Activated CD4-positive, alpha-beta memory T cell treated with anti-CD3 and anti-CD28 coated beads, Interleukin-2, amount 10 ng/mL, durations not matched to agents 7 days and 5 days (primary cell): Measurements from ENCODE around the gene LOXL1. TPM values are rescaled to one million over a fixed set of nuclear protein-coding genes. Genes with fewer than 3 reads are reported as not detected.
"Not testable (repeated sequence)": the region's sequence is repeated elsewhere in the genome, so short reads cannot be mapped to it uniquely, and the experiment has no call there.

Experiments
- CTCF ChIA-PET: fragments of 350-600 bp; sonication (Branson Sonifier 250); formaldehyde crosslinking; loops from one replicate; lab custom pipeline; 2021; ENCODE audit warnings: antibody characterized with exemption, inconsistent platforms; lab: Charles Lee
- POLR2A ChIA-PET: fragments of 350-600 bp; sonication (Branson Sonifier 250); formaldehyde crosslinking; loops from one replicate; lab custom pipeline; 2021; ENCODE audit warnings: antibody characterized with exemption; lab: Charles Lee
- DNase-seq: peaks from one replicate; pipeline ENCODE4 v3.0.0-alpha.2; 2020
- H3K27ac Mint-ChIP-seq: one replicate; pipeline ENCODE4 v1.8.0; 2021; ENCODE audit warnings: mild to moderate bottlenecking, mixed read lengths
- H3K27me3 Mint-ChIP-seq: one replicate; pipeline ENCODE4 v1.8.0; 2021; ENCODE audit warnings: mixed read lengths
- H3K36me3 Mint-ChIP-seq: one replicate; pipeline ENCODE4 v1.8.0; 2021; ENCODE audit warnings: low read depth, mixed read lengths
- H3K4me1 Mint-ChIP-seq: one replicate; pipeline ENCODE4 v1.8.0; 2021; ENCODE audit warnings: mixed read lengths
- H3K4me3 Mint-ChIP-seq: one replicate; pipeline ENCODE4 v1.8.0; 2021; ENCODE audit warnings: mild to moderate bottlenecking, mixed read lengths
- H3K9me3 Mint-ChIP-seq: one replicate; pipeline ENCODE4 v1.8.0; 2021; ENCODE audit warnings: mixed read lengths
- total RNA-seq, 2 experiments: library from RNA; stranded (reverse); gene quantifications; one replicate each; pipeline ENCODE4 v1.2.3, GENCODE V29; 2021

LOXL1 gene
- total RNA-seq, 2 experiments from 2014 or later = 9.1 to 10.9 TPM

DNA sequence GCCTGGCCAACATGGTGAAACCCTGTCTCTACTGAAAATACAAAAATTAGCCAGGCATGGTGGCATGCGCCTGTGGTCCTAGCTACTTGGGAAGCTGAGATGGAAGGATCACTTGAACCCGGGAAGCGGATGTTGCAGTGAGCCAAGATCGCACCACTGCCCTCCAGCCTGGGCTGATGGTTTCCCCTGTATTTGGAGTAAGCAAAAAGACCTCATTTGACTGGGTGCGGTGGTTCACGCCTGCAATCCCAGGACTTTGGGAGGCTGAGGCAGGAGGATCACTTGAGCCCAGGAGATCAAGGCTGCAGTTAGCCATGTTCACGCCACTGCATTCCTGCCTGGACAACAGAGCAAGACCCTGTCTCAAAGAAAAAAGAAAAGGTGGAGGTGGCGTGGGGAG is 12.3 kb downstream of the LOXL1 start:
- CTCF ChIA-PET = interaction anchor here (2.9 kb wide), 1 partner anchor 10 kb away, joined by 19 read pairs; no protein-coding TSS in a partner anchor
- POLR2A ChIA-PET = interaction anchor here (1.0 kb wide), 1 partner anchor 11 kb away, joined by 3 read pairs; no protein-coding TSS in a partner anchor
- H3K4me3 Mint-ChIP-seq, H3K9me3 Mint-ChIP-seq, H3K36me3 Mint-ChIP-seq, H3K27ac Mint-ChIP-seq, H3K27me3 Mint-ChIP-seq, DNase-seq: not testable (repeated sequence)
- H3K4me1 Mint-ChIP-seq = peaks cover 29% of the 10 kb centered on the region

DNA sequence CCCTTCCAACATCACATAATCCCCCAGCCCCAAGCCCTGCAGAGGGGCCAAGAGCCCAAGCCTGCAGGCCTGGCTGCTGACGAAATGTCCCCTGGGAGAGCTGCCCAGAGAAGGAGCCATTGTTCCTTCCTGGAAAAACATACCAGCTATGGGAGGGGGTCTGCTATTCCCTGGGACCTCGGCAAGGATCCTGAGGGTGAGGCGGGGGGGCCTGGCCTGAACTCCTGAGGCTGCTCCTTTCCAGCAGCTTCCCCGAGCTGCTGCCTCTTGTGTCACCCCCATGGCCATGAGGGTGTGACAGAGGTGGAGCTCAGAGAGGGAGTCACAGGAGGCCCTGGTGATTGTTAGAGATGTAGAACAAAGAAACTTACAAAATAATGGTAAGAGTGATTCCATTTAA is 12.9 kb downstream of the LOXL1 start:
- Mint-ChIP-seq H3K27me3 (no peaks in the 10 kb centered on the region), H3K9me3 (no peaks in the 10 kb centered on the region), H3K36me3 (no peaks in the 10 kb centered on the region), H3K27ac (no peak overlapping the region), H3K4me3 (no peak overlapping the region), H3K4me1 (peaks cover 27% of the 10 kb centered on the region)
- DNase-seq = no peak
- CTCF ChIA-PET = interaction anchor here (2.9 kb wide), 1 partner anchor 11 kb away, joined by 10 read pairs; no protein-coding TSS in a partner anchor
- POLR2A ChIA-PET = no interaction called here

DNA sequence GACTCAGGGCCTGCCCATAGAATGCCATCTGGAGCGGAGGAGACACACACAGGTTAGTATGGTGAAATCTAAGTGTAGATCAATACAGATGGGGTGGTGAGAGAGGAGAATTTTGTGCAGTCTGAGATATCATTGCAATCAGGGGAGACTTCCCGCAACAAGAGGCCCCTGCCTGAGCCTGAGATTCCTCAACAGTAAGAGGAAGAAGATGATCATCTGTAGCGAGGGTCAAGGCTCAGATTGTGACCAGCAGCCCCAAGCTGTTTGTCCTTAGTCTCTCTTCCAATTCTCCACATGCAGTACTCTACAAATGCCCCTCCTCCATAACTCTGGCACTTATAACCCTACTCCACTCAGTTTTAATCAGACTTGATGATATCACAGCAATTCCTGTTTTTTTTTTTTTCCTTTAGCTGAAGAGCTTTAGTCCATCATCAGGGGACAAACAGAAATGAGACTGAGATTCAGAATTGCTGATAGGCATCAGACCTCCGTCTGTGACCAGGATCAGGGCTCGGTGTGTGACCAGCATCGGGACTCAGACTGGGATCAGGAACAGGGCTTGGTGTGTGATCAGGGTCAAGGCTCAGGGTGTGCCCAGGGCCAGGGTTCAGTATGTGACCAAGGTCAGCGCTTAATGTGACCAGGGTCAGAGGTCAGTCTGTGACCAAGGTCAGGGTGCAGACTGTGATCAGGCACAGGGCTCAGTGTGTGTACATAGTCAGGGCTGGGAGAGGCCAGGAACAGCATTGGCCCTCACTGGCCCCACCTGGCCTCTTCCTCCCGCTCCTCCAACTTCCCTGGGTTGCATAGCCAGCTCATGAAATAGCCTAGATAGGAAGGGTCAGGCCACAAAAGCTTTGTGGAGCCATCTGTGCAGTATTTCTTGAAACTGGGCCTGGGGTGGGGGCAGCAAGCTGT is 14.1 kb downstream of the LOXL1 start:
- H3K4me3 Mint-ChIP-seq = no peak overlapping the region
- DNase-seq = no peak
- peaks cover 17% of the 10 kb centered on the region for H3K4me1 Mint-ChIP-seq
- POLR2A ChIA-PET = interaction anchor here (0.6 to 2.3 kb wide), 5 partner anchors 11 to 290 kb away, joined by 3 to 10 read pairs (median 3); no protein-coding TSS in a partner anchor
- CTCF ChIA-PET = interaction anchor here (1.0 to 2.9 kb wide), 4 partner anchors 7 to 33 kb away, joined by 3 to 10 read pairs (median 4); no protein-coding TSS in a partner anchor
- no peaks in the 10 kb centered on the region for H3K36me3 Mint-ChIP-seq
- no peaks in the 10 kb centered on the region for H3K27me3 Mint-ChIP-seq
- peak overlapping the region; percentile 1 for H3K27ac Mint-ChIP-seq
- no peaks in the 10 kb centered on the region for H3K9me3 Mint-ChIP-seq

DNA sequence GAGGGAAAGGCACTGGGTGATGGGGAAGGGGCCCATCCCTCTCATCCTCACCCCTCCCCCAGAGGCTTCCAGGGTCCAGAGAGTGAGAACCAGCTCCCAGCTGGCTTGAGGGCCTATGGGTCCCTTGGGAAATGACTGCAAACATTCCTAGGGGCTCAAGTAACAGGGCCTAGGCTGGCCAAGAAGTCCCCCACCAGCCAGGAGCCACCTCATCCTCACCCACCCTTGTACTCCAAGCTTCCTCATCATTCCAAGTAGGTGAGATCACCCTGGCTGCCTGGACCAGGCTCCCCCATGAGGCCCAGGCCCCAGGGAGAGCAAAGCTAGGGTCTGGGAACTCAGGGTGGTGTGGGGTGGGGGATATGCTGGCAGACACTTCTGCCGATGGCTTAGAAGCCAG is 14.8 kb downstream of the LOXL1 start:
- no peaks in the 10 kb centered on the region for H3K36me3 Mint-ChIP-seq
- POLR2A ChIA-PET = interaction anchor here (0.6 to 2.3 kb wide), 4 partner anchors 12 to 291 kb away, joined by 3 to 10 read pairs (median 4); no protein-coding TSS in a partner anchor

DNA sequence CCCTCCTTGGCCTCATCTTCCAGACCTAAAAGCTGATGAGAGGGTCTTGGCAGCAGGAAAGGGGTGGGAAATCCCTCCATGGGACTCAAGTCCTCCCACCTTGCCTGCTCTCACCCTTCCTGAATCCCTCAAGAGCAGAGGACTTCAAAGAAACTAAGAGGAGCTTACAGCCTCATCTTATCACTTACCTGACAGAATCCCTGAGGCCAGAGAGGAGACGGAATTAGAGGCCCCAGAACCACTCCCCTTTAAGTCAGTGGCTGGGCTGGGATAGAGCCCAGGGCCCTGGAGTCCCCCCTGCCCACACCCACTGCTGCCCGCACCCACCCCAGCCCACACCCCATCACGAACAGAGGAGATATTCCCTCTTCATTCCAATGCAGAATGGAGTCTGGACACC is 15.2 kb downstream of the LOXL1 start:
- H3K27me3 Mint-ChIP-seq = no peaks in the 10 kb centered on the region

More for the DNA sequence above, 14.8 kb downstream of the LOXL1 start:
- no peak for DNase-seq
- H3K4me1 Mint-ChIP-seq = peaks cover 19% of the 10 kb centered on the region
- H3K27me3 Mint-ChIP-seq = no peaks in the 10 kb centered on the region
- no peak overlapping the region for H3K27ac Mint-ChIP-seq
- CTCF ChIA-PET = interaction anchor here (1.0 to 2.9 kb wide), 4 partner anchors 8 to 32 kb away, joined by 3 to 10 read pairs (median 4); no protein-coding TSS in a partner anchor
- H3K9me3 Mint-ChIP-seq = no peaks in the 10 kb centered on the region
- H3K4me3 Mint-ChIP-seq = no peak overlapping the region

DNA sequence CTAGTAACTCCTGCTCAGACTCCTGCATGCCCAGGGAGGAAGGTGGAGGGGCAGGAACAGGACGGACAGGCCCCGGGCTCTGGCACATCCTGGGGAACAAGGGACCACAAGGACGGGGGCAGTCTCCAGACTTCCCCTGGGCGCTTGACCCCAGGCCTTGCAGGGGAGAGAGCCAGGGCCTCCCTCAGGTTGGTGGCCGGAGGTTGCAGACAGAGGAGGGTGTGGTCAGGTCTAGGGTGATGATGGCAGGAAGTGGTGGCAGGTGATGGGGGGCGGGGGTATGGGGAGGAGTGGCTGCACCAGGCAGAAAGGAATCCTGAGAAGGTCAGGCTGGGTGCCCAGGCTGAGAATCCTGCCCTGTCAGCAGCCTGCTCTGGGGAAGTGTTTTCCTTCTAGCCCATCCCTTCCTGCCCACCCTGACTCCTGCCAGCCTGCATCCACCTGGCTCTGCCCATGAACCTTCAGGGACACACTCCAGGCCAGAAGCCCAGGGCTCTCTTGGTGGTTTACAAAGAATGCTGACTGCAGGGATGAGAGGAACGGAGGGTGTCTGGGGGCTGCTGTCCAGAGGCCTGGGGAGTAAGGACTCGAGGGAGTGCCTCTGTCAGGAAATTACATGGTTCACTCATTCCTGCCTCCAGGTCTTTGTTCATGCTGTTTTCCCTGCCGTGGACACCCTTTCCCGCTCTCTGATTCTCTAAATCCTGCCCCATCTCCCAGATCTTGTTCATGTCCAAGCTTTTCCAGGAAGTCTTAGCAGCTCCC is 15.8 kb downstream of the LOXL1 start:
- Mint-ChIP-seq H3K4me1 (peaks cover 23% of the 10 kb centered on the region), H3K4me3 (no peak overlapping the region), H3K27me3 (no peaks in the 10 kb centered on the region), H3K36me3 (no peaks in the 10 kb centered on the region), H3K27ac (peak overlapping the region; percentile 14), H3K9me3 (no peaks in the 10 kb centered on the region)
- POLR2A ChIA-PET = interaction anchor here (1.2 to 2.3 kb wide), 2 partner anchors 13 to 14 kb away, joined by 4 to 10 read pairs; no protein-coding TSS in a partner anchor
- CTCF ChIA-PET = interaction anchor here (1.3 to 3.0 kb wide), 4 partner anchors 9 to 68 kb away, joined by 4 to 12 read pairs (median 5); partner anchors contain the start of gene TBC1D21
- DNase-seq = peak; percentile 57

More for the DNA sequence above, 15.2 kb downstream of the LOXL1 start:
- ChIA-PET POLR2A (interaction anchor here (1.2 to 2.3 kb wide), 3 partner anchors 12 to 18 kb away, joined by 3 to 10 read pairs (median 4); no protein-coding TSS in a partner anchor), CTCF (interaction anchor here (1.2 to 2.9 kb wide), 3 partner anchors 10 to 31 kb away, joined by 4 to 10 read pairs (median 5); no protein-coding TSS in a partner anchor)
- H3K9me3 Mint-ChIP-seq = no peaks in the 10 kb centered on the region
- no peak for DNase-seq
- no peaks in the 10 kb centered on the region for H3K36me3 Mint-ChIP-seq
- peaks cover 21% of the 10 kb centered on the region for H3K4me1 Mint-ChIP-seq
- H3K4me3 Mint-ChIP-seq = no peak overlapping the region
- H3K27ac Mint-ChIP-seq = no peak overlapping the region

DNA sequence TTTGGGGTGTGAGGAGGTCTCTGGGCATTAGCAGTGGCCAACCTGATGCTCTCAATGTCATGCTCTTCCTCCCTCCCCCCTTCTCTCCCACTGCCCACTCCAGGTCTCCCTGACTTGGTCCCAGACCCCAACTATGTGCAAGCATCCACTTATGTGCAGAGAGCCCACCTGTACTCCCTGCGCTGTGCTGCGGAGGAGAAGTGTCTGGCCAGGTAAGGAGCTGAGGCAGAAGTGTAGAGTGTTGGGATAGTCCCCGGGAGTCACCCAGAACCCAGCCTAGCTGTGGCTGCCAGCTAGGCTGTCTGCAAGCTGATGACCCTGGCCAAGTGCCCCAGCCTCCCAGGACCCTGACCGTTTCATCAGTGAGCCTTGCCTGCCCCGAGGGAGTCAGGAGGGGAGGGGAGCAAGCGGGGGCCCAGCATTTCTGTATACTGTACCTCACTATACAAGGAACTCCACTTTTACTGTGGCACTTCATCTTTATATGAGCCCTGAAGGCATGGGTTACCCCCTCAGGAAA is 16.5 kb downstream of the LOXL1 start:
- POLR2A ChIA-PET = no interaction called here
- no peak overlapping the region for H3K4me3 Mint-ChIP-seq
- no peaks in the 10 kb centered on the region for H3K36me3 Mint-ChIP-seq
- peaks cover 23% of the 10 kb centered on the region for H3K4me1 Mint-ChIP-seq
- H3K27me3 Mint-ChIP-seq = no peaks in the 10 kb centered on the region
- no peak for DNase-seq
- CTCF ChIA-PET = interaction anchor here (1.3 to 3.0 kb wide), 3 partner anchors 8 to 69 kb away, joined by 4 to 12 read pairs (median 5); partner anchors contain the start of gene TBC1D21
- H3K9me3 Mint-ChIP-seq = no peaks in the 10 kb centered on the region
- no peak overlapping the region for H3K27ac Mint-ChIP-seq

DNA sequence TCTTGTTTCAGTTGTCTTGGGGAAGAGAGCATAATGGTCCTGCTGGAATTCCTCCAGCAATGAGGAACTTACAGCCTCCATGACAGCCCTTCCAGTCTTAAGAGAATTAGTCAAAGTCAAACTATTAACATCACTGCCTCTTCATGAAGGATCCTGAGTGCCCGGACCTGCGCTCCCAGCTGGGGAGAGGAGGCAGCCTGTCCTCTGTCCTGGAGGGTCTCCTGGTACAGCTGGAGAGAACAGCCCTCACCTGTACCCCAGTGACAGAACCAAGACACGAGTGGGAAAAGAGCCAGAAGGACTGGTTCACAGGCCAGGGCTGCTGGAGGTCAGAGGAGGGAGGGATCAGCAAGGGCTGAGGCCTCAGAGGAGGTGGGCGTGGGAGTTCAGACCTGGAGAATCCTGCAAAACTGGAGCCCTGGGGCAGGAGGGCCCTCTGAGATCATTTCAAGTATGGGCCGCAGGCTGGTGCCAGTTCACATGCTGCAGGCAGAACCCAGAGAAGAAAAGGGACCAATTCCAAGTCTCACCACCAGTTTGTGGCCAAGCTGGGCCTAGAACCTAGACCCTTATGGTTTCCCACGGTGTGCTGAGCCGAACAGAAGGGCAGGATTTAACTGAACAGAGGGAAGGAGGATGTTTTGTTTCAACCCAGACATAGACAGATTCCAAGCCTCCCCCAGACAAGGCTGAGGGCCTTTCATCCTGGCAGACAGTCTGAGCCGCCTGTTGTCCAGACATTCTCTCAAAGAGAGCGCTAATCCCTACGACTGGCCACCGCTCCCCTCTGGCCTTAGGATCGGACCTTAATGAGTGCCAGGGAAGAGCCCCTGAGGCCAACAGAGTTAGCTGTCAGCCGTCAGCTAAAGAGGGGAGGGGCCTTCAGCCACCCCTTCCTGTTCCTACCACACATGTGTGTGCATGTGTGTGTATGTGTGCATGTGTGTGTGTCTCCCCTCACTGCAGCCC is 18.2 kb downstream of the LOXL1 start:
- POLR2A ChIA-PET = no interaction called here
- no peaks in the 10 kb centered on the region for H3K36me3 Mint-ChIP-seq
- H3K27ac Mint-ChIP-seq = no peak overlapping the region
- no peak overlapping the region for H3K4me3 Mint-ChIP-seq
- H3K4me1 Mint-ChIP-seq = peaks cover 23% of the 10 kb centered on the region
- no peak for DNase-seq
- no peaks in the 10 kb centered on the region for H3K9me3 Mint-ChIP-seq
- CTCF ChIA-PET = interaction anchor here (1.9 to 3.0 kb wide), 2 partner anchors 17 to 71 kb away, joined by 5 to 12 read pairs; partner anchors contain the start of gene TBC1D21
- no peaks in the 10 kb centered on the region for H3K27me3 Mint-ChIP-seq

DNA sequence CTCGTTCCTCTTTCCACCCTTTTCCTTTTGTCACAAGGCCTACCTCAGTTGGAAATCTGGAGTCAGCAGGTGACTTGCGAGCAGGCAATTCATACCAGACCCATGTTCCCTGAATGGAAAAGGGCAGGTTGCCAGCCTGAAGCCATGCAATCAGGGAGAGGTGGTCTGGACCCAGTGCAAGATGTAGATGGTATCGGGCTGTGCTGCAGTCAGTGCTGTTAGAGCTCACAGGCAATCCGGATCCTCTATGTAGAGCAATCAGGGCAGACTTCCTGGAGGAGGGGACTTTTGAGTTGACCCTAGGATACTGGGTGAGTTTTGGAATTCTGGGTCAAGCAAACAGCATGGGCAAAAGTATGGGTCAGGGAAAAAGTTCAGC is 18.9 kb downstream of the LOXL1 start:
- no peak for DNase-seq
- no peak overlapping the region for H3K27ac Mint-ChIP-seq
- no peaks in the 10 kb centered on the region for H3K36me3 Mint-ChIP-seq
- H3K9me3 Mint-ChIP-seq = no peaks in the 10 kb centered on the region
- H3K4me3 Mint-ChIP-seq = no peak overlapping the region
- no peaks in the 10 kb centered on the region for H3K27me3 Mint-ChIP-seq
- peaks cover 23% of the 10 kb centered on the region for H3K4me1 Mint-ChIP-seq
- ChIA-PET CTCF (interaction anchor here (3.0 kb wide), 1 partner anchor 17 kb away, joined by 12 read pairs; no protein-coding TSS in a partner anchor), POLR2A (no interaction called here)

DNA sequence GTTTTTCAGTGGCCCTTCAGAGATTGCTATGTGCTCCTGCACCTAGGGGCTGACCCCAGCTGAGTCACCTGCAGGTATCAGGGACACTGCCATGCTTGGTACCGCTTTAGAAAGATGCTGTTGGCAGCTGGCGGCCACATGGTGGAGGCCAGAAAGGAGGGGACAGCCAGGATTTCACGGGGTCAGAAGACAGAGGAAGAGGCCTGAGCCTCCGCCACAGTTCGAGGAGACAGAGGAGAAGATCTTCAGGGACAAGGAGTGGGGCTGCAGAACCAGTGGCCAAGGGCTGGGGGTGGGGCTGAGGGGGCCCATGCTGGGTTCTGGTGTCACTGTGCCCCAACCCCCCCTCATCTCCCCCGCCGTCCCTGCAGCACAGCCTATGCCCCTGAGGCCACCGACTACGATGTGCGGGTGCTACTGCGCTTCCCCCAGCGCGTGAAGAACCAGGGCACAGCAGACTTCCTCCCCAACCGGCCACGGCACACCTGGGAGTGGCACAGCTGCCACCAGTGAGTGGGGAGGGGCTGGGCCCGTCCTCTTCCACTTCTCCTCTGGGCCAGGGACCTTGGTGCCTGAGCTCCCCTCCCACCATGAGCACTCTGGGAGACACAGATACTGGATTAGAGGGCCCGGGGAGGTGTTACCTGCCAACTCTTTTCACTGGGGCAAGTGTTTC is 19.9 kb downstream of the LOXL1 start:
- no peak overlapping the region for H3K27ac Mint-ChIP-seq
- no peak for DNase-seq
- CTCF ChIA-PET = interaction anchor here (0.6 to 1.0 kb wide), 2 partner anchors 14 to 293 kb away, joined by 3 read pairs; no protein-coding TSS in a partner anchor
- no peaks in the 10 kb centered on the region for H3K9me3 Mint-ChIP-seq
- peaks cover 25% of the 10 kb centered on the region for H3K4me1 Mint-ChIP-seq
- POLR2A ChIA-PET = no interaction called here
- H3K36me3 Mint-ChIP-seq = no peaks in the 10 kb centered on the region
- no peak overlapping the region for H3K4me3 Mint-ChIP-seq
- no peaks in the 10 kb centered on the region for H3K27me3 Mint-ChIP-seq
